ENCODE results near the gene ARVCF.
"Not testable (repeated sequence)": the region's sequence is repeated elsewhere in the genome, so short reads cannot be mapped to it uniquely, and the experiment has no call there.

The ARVCF gene

GRCh38 chr22:19931514-19931913 is 85.1 kb downstream of the ARVCF start:
- no peak for DNase-seq

GRCh38 chr22:19930551-19931486 is 85.8 kb downstream of the ARVCF start:
- no peak for DNase-seq

DNA sequence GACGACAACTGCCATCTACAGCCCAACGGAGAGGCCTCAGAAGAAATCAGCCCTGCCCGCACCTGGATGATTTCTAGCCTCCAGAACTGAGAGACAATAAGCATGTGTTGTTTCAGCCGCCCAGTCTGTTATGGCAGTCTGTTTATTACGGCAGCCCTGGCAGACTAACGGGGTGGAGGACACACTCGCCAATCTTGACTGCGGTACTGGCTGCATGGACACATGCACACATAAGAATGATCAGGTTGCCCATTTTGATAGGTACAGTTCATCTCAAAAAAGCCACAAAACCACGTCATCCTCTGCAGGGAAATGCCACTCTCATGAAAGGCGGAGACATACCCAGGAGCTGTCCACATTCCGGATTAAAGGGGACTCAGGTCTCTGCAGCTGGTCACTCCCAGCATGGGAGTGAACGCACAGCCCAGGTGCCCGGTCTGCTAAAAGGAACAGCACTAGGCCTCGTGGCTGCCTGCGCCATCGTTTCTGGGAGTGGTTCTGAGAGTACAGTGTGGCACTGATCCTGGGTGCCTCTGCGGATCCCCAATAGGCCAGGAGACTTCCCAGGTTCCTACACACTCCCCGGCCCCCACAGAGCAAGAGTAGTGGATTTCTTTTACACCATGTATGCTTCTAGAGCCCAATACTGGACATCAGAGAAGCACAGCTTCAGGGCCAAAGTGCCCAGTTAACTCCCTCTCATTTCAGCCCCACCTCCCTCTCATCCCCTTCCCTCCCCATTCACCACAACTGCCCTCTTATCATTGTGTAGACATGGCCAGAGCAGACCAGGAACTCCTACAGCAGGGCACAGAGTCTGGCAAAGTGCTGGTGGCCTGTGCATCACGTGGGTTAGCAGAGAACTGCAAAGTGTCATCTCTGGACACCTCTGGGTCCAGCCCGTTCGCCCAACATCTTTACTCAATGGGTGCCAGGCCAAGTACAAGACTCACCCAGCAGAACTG is 86.8 kb downstream of the ARVCF start:
- no peak for DNase-seq

- no peak for DNase-seq
Observed at GRCh38 chr22:19928207-19928606, 88.4 kb downstream of the ARVCF start.

GRCh38 chr22:19927696-19928095 is 88.9 kb downstream of the ARVCF start:
- DNase-seq = no peak

DNA sequence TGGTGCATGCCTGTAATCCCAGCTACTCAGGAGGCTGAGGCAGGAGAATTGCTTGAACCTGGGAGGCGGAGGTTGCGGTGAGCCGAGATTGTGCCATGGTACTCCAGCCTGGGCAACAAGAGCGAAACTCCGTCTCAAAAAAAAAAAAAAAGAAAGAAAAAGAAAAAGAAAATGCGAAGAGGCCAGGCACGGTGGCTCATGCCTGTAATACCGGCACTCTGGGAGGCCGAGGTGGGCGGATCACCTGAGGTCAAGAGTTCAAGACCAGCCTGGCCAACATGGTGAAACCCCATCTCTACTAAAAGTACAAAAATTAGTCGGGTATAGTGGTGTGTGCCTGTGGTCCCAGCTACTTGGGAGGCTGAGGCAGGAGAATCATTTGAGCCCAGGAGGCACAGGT is 90.6 kb downstream of the ARVCF start:
- DNase-seq = not testable (repeated sequence)

DNA sequence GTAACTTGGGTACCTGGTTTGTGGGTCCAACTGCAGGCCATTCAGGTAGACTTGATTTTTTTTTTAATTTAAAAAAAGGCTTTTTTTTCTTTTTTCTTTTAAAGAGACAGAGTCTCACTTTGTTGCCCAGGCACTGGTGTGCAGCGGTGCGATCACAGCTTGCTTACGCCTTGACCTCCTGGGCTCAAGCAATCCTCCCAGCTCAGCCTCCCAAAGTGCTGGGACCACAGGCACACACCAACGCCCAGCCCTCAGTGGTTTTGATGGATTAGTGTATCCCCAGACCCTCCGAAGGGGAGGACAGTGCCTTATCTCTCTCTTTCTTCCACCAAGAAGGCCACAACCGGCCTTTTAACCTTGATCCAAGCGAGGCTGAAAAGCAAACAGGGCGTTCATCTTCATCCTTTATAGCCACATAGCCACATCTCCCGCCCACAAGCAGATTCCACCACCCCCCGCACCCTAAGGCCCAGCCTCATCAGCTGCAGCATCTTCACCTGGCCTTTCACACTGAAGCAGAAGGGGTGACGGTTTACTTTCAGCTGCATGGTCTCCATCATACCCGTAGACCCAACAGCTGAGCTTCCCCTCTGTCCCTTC is 92.6 kb downstream of the ARVCF start:
- DNase-seq = no peak

GRCh38 chr22:19921544-19922081 is 95.0 kb downstream of the ARVCF start:
- no peak for DNase-seq
